Nephron progenitor cell (in vitro differentiated cells): ENCODE data around the gene OR6X1.

Experiments
- DNase-seq: peaks from one replicate; pipeline ENCODE4 v3.0.0; 2021
- H3K27ac Mint-ChIP-seq: 2 replicates; pipeline ENCODE4 v1.8.0; 2021; ENCODE audit warnings: mild to moderate bottlenecking, moderate library complexity, mixed read lengths
- H3K27me3 Mint-ChIP-seq: 2 replicates; pipeline ENCODE4 v1.8.0; 2021; ENCODE audit warnings: mild to moderate bottlenecking, low read depth, mixed read lengths; ENCODE audit not compliant: poor library complexity
- H3K36me3 Mint-ChIP-seq: 2 replicates; pipeline ENCODE4 v1.8.0; 2021; ENCODE audit warnings: low read depth, mixed read lengths
- H3K4me1 Mint-ChIP-seq: 2 replicates; pipeline ENCODE4 v1.8.0; 2021; ENCODE audit warnings: mixed read lengths
- H3K4me3 Mint-ChIP-seq: 2 replicates; pipeline ENCODE4 v1.8.0; 2021; ENCODE audit warnings: mild to moderate bottlenecking, moderate library complexity, mixed read lengths
- H3K9me3 Mint-ChIP-seq: 2 replicates; pipeline ENCODE4 v1.8.0; 2021; ENCODE audit warnings: mild to moderate bottlenecking, moderate library complexity, mixed read lengths
- TF ChIP-seq, protein P1 (sequence below): fragments of 200-600 bp; sonication (generic); IDR thresholded peaks from 2 replicates; pipeline ENCODE4 v1.5.0; 2021; ENCODE audit warnings: antibody characterized with exemption

The OR6X1 gene

GRCh38 chr11:123775715-123776549 is 21.6 kb upstream of the OR6X1 start:
- Mint-ChIP-seq H3K4me1 (no peaks in the 10 kb centered on the region), H3K4me3 (no peak overlapping the region), H3K9me3 (peaks cover 14% of the 10 kb centered on the region), H3K27me3 (peaks cover 2% of the 10 kb centered on the region), H3K36me3 (no peaks in the 10 kb centered on the region), H3K27ac (no peak overlapping the region)
- TF ChIP-seq, protein P1, sequence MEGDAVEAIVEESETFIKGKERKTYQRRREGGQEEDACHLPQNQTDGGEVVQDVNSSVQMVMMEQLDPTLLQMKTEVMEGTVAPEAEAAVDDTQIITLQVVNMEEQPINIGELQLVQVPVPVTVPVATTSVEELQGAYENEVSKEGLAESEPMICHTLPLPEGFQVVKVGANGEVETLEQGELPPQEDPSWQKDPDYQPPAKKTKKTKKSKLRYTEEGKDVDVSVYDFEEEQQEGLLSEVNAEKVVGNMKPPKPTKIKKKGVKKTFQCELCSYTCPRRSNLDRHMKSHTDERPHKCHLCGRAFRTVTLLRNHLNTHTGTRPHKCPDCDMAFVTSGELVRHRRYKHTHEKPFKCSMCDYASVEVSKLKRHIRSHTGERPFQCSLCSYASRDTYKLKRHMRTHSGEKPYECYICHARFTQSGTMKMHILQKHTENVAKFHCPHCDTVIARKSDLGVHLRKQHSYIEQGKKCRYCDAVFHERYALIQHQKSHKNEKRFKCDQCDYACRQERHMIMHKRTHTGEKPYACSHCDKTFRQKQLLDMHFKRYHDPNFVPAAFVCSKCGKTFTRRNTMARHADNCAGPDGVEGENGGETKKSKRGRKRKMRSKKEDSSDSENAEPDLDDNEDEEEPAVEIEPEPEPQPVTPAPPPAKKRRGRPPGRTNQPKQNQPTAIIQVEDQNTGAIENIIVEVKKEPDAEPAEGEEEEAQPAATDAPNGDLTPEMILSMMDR: no peak
- DNase-seq: no peak

GRCh38 chr11:123775289-123775688 is 21.0 kb upstream of the OR6X1 start:
- Mint-ChIP-seq H3K27ac (no peak overlapping the region), H3K27me3 (peaks cover 2% of the 10 kb centered on the region), H3K36me3 (no peaks in the 10 kb centered on the region), H3K4me3 (no peak overlapping the region), H3K9me3 (peaks cover 14% of the 10 kb centered on the region), H3K4me1 (no peaks in the 10 kb centered on the region)
- no peak for DNase-seq
- TF ChIP-seq, protein P1: no peak

DNA sequence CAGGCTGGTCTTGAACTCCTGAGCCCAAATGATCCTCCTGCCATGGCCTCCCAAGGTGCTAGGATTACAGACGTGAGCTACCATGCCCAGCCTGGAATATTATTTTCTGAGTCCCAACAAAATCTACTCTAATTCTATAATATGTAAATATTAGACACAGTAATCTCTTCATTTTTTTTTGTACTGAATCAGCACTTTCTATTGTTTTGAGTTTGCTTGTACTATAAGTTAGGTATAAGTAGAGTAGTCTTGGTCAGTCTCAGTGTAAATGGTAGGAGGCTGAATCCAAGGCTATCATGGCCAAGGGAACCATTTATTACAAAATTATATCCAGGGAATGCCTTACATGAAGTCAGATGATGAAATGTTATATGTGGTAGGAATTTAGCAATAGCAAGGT is 19.6 kb upstream of the OR6X1 start:
- H3K4me1 Mint-ChIP-seq: no peaks in the 10 kb centered on the region
- peaks cover 14% of the 10 kb centered on the region for H3K9me3 Mint-ChIP-seq
- no peak overlapping the region for H3K4me3 Mint-ChIP-seq
- DNase-seq: no peak
- peaks cover 2% of the 10 kb centered on the region for H3K27me3 Mint-ChIP-seq
- no peak overlapping the region for H3K27ac Mint-ChIP-seq
- H3K36me3 Mint-ChIP-seq: no peaks in the 10 kb centered on the region
- TF ChIP-seq, protein P1: no peak

DNA sequence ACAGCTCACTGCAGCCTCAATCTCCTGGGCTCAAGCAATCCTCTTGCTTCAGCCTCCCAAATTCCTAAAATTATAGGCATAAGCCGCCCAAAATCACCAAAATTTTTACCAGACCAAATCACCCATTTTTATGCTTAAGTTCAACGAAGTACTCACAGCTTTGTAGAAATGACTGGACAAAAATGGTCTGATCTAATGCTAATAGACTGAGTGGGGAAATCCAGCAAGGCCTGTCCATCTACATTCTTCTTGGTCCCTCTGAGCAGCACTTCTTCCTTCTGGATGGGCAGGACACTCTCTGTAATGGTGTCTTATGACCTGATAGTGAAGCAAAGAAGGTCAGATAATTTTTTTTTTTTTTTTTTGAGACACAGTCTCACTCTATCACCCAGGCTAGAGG is 18.7 kb upstream of the OR6X1 start:
- peaks cover 14% of the 10 kb centered on the region for H3K9me3 Mint-ChIP-seq
- H3K27me3 Mint-ChIP-seq: peaks cover 2% of the 10 kb centered on the region
- no peak for DNase-seq
- TF ChIP-seq, protein P1: no peak
- no peak overlapping the region for H3K27ac Mint-ChIP-seq
- no peaks in the 10 kb centered on the region for H3K36me3 Mint-ChIP-seq
- H3K4me3 Mint-ChIP-seq: no peak overlapping the region
- no peaks in the 10 kb centered on the region for H3K4me1 Mint-ChIP-seq

DNA sequence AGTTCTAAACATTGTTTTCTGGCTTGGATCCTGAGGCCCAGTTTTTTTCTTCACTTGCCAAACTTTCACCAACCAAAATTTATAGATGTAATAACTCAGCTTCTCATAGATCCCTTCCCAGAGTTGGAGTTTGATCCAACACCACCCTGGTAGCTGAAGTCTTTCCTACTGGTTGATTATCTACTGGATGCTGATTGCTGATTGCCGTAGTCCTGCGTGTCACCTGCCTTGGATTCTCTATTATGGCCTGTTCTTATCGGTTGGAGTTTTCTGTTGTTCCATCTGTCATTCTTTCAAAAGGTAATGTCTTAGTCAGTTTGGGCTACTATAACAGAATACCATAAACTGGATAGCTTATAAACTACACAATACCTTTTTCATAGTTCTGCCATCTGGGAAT is 17.3 kb upstream of the OR6X1 start:
- no peak overlapping the region for H3K4me3 Mint-ChIP-seq
- H3K4me1 Mint-ChIP-seq: no peaks in the 10 kb centered on the region
- H3K36me3 Mint-ChIP-seq: no peaks in the 10 kb centered on the region
- no peak overlapping the region for H3K27ac Mint-ChIP-seq
- peaks cover 2% of the 10 kb centered on the region for H3K27me3 Mint-ChIP-seq
- peaks cover 18% of the 10 kb centered on the region for H3K9me3 Mint-ChIP-seq
- no peak for DNase-seq
- TF ChIP-seq, protein P1: no peak

DNA sequence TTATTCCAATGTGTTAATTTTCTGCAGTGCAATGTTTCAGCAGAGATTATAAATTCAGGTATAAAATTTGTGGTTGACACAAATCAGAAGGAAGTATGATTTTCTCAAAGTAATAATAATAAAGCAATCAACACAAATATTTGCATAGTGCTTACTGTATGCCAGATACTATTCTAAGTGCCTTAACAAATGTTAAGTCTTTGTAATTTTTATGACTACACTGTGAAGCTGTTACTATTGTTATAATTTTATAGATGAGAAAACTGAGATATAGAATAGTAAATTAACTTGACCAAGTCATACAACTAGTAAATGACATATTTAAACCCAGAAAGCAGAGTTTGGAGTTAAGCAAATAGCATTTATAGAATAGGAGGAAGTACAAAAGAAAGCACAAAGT is 16.4 kb upstream of the OR6X1 start:
- Mint-ChIP-seq H3K4me1 (no peaks in the 10 kb centered on the region), H3K9me3 (peaks cover 16% of the 10 kb centered on the region), H3K36me3 (no peaks in the 10 kb centered on the region), H3K4me3 (no peak overlapping the region), H3K27me3 (peaks cover 2% of the 10 kb centered on the region), H3K27ac (no peak overlapping the region)
- TF ChIP-seq, protein P1: no peak
- DNase-seq: no peak
